Left renal cortex interstitium (tissue), 4 donors: ENCODE results near the gene GAPVD1. TPM values are rescaled to one million over a fixed set of nuclear protein-coding genes. Genes with fewer than 3 reads are reported as not detected.
"Not testable (repeated sequence)": the region's sequence is repeated elsewhere in the genome, so short reads cannot be mapped to it uniquely, and the experiment has no call there.

Experiments
- DNase-seq, 4 donors: peaks; one replicate each; pipeline ENCODE4 v3.0.0-alpha.2; 2013; ENCODE audit warnings: low read depth in 4 of 4, low spot score in 2 of 4, missing footprints in 1 of 4
- polyA plus RNA-seq, 4 donors: library from polyadenylated mRNA; unstranded; fragments of 120-200 nt; gene quantifications; one replicate each; pipeline ENCODE4 v1.2.1, GENCODE V29; 2013; ENCODE audit not compliant: insufficient read length in 4 of 4

Gene GAPVD1
- polyA plus RNA-seq, 4 donors, result 23.2 to 38.2 (median 31.7) TPM

DNA sequence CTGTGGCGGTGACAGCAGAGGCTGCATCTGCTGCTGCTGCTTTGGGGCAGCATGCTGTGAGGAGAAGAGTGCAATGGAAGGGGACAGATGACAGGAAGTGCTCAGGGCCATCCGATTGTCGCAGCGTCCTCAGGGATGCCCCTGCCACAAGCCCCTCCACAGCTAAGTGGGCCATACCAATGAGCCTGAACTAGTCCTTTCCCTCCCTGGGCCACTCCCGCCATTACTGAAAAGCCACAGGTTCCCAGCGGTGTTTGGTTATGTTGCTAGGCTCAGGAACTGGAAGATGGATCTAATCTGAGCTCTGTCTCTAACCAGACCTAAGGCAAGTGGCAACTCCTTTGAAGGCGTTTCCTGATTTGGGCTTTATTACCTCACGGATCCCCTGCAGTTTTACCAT, 109.2 kb downstream of the GAPVD1 start:
- DNase-seq, result no peak

DNA sequence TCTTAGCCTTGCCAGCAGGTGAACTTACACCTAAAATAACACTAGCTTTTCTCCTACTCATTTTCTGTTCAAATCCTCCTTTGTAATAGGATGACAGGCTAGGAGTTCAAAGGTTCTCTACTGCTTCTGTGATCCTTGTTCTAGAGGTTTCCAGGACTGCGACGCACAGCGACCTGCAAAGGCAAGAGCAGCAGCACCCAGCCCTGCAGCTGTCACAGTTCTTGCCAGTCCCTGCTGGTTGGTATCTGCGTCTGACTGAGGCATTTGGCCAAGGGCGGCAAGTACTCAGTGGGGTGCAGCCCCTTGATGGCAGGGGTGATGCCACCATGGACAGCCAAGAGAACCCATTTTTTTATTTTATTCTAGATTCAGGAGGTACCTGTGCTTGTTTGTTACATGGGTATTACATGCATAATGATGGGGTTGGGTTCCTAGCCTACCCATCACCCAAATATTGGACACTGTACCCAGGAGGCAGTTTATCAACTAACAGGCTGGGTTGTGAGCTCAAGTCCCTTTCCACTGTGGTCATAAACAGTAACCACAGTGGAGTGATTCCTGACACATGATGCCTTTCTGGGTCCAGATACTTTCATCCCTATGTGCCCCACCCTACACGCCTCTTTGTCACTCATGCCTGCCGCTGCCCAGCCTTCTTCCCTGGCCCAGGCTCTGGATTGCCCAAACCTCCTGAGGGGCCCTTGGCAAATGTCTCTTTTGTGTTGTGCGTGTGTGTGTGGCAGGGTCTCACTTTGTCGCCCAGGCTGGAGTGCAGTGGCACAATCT, 111.0 kb downstream of the GAPVD1 start:
- DNase-seq, result no peak

DNA sequence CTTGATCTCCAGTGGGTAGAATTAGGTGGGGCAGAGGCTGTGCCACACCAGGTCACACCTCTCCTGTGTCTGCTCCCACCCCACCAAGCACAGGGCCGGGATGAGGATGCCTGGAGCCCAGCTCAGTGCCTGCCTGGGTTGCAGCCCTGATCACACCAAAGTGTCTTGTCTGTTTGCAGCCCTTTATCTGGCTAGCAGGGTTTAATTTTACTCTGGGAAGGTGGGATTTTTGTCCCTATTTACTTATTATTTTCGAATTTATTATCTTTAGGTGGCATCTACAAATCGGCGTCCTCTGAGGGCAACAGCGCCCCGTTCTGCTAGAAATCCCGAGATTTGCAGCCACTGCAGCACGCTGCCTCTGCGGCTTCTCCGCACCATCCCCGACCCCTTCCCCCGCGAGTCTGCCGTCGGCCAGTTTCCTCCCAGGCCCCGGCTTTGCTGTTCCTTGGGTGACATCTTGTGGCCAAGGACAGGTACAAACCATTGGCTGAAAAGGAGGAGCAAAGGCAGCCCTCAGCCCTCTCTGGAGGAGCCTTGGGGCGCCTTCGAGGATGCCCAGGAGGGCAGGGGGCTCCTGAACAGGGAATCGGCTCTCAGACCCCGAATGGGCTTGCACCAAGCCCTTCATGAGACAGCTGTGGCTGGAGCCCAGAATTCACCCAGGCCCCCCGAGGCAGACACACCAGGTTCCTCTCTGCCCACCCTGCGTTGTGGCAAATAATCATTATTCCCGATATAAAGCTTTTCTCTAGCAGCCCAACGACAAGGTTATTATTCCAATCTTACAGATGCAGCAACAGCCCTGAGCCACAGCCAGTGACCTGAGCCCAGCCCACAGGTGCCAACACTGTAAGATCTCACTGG, 113.0 kb downstream of the GAPVD1 start:
- peak; percentile 21 to 75 (median 59) for DNase-seq

DNA sequence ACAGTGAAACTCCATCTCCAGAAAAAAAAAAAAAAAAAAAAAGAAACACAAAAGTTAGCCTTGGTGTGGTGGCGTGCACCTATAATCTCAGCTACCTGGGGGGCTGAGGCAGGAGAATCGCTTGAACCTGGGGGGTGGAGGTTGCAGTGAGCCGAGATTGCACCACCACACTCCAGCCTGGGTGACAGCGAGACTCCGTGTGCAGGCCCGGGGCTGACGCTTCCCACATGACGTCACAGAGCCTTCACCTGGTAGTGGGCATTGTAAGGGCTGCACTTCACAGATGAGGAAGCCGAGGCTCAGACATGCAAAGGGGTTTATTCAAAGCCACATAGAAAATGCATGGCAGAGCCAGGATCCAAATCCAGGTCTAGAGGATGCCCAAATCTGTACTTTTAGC, 114.2 kb downstream of the GAPVD1 start:
- no peak for DNase-seq

DNA sequence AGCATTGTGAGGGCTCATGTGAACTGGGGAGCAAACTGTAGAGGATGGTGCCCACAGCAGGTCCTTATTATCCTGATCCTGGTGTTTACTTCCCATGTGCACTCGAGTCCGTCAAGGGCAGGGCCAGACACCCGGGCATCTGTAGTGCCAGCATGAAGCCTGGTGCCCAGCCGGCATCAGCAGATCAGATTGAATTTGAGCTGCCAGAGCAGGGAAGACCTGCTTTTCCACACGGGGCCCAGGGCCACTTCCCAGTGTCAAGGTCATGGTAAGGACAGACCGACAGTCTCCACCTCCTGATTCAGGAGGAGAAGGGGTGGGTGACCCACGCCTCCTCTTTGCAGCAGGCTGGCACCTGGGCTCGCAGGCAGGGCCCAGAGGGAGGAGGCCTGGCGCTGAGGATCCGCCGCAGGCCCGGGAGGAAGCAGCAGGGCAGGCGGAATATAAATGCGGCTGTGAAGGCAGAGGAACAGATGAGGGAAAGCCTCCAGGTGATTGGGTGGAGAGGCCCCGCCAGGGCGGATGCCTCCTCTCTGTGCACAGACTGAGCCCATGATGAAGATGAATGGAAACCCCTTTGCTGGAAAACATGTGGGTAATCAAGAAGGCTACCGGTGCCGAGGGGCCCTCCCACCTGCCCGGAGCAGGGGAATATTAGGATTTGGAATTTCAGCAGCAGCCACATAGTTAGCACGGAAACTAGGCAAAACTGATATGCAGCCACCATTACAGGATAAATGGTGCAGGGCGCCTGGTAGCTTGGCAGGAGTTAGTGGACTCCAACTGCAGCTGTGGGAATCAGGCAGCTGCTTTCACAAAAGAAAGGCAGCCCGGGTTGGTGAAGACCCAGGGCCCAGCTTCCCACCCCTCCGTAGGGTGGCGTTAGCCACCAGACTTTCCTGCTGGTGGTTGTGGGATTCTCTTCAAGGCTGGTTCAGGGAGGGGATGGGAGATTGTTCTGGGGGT, 114.9 kb downstream of the GAPVD1 start:
- DNase-seq, result no peak

DNA sequence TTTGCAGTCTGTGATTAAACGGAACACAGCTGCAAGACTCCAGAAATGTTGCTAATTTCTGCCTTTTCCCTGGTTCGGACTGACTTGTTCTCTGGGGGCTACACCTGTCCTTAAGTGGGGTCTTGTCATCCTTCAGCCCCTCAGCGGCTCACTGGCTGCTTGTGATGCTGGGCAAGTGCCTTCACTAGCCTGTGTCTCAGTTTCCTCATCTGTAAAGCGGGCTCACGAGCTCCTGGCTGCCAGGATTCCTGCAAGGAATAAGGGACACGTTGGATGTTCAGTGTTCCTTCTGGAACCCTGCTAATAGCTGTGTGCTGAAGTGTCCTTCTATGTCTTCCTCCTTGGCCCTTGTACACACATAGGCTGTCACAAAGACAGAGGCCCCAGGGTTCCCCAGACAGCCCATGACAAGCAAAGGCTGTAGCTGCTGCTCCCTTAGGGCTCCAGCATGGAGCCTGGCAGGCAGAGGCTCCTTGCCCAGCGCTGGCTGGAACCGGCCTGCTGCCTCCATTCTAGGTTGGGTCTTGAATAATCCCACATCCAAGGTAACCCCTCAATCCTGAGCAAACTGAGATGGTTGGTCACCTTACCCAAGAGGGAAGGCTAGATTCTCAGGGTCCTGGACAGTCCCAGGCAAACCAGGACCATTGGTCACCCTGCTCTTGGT, 116.1 kb downstream of the GAPVD1 start:
- no peak for DNase-seq

DNA sequence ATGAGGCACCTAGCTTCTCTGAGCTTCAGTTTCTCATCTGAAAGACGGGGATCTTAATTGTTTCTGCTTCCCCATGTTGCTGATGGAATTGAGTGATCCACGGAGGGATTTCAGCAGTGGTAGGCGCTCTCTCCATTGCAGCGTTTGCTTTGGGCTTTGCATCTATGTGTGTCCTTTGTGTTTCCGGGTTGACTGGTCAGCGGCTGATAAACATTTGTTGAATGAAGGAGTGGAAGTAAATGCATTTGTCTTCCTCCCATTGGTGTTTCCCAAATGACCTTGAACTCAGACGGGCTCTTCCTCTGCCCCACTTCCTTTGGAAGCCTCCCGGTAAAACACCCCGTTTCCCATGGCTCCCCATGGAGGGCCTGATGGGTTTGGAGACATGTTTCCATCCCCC, 117.2 kb downstream of the GAPVD1 start:
- no peak for DNase-seq

DNA sequence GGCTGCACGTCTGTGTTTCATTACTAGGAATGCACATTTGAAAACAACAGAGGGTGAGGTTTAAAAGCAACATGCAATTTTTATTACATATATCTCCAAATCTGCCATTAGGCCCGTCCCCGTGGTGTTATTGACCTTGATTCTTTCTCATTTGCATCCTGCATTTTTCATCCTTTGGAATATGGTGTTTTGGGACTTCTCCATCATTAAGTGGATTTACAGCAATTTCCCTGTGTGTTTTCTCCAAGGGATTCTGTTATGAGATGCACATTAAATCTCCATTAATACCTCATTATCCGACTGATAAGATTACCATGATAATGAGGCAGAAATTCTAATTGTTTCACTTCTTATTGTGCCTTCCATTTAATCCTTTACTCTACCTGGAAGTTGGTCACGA, 117.6 kb downstream of the GAPVD1 start:
- DNase-seq, result no peak

DNA sequence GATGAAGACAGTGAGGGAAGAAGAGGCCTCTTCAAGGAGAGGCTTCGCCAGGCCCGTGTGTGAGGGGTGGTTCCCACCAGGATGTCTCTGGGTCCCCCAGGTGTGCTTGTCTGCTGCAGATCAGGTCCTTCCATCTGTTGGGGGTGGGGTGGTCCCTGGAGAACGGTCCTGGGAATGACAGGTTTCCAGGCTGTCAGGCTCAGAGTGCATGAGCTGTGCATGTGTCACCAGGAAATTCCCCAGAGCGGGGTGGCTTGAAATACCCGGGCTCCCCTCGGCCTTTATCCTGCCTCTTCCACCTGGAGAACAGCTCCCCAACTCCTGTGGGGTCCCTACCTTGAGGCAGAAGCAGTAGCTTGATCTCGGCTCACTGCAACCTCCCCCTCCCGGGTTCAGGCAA, 118.8 kb downstream of the GAPVD1 start:
- DNase-seq, result no peak

DNA sequence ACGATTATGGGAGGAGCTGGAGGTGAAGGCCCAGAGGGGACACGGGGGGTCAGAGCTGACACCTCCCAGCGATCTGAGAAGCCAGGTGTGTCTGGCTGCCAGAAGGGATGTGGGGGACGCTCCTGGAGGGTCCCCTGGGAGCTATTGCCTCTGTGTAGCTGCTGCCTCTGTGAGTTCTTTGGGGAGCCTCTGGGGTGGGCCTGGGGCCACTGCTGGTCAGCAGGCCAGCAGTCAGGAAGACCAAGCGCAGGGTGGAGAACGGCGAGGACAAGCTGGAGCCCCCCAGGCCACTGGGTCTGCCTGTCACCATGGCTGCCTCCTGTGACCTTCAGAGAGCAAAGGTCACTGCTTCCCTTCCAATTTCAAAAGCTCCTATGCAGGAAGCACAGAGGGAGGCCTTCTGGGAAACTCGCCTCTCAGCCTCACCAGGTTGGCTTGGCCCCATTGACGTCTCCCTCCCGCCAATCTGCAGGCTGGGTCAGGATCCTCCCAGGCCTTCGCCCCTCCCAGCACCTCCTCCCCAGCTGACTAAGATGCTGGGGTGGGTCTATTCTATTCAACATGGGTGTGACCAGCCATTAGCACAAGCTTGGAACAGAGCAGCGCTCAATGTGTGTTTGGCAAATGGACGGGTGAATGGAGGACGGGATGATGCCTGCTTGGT, 126.4 kb downstream of the GAPVD1 start:
- no peak for DNase-seq

DNA sequence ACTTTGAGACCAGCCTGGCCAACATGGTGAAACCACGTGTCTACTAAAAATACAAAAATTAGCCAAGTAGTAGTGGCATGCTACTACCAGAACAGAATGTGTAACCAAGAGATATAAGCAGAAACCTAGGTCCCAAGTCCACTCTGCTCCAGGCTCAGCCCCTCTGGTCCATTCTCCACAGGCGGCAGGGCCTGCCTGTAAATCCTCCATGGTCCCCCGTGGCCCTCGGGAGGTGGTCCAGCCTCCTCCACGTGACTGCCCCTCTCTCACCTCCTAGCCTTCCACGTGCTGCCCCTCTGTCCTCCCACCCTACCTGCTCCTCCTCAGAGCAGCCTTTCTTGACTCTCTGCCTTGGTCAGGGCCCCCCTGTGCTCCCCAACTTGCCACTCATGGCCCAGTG, 127.4 kb downstream of the GAPVD1 start:
- no peak for DNase-seq

DNA sequence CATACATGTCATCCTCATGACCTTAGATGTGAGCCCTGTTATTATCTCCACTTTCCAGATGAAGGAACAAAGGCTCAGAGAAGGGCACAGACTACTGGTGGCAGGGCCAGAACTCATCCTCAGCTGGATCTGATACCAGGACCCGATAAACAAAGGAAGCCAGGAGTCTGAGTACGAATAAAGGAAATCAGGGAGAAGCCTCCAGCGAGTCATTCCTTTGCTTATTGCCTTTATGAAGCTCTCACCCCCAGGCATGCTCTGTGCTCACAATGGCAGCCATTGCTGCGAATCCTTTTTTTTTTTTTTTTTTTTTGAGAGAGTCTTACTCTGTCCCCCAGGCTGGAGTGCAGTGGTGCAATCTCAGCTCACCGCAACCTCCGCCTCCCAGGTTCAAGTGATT, 130.1 kb downstream of the GAPVD1 start:
- no peak for DNase-seq

DNA sequence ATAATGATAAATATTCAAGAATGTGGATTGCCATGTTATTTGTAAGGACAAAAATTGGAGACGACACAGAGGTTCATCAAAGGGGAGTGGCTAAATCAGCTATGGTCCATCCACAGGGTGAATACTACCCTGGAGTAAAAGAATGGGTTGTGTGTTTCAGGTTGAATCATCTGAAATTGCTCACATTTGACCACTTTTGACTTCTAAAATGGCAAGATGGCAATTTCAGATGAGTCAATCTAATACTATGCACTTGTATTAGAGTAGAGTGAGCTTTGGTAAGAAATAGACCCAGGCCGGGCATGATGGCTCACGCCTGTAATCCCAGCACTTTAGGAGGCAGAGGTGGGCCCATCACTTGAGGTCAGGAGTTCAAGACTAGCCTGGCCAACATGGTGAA, 131.8 kb downstream of the GAPVD1 start:
- DNase-seq, result no peak

DNA sequence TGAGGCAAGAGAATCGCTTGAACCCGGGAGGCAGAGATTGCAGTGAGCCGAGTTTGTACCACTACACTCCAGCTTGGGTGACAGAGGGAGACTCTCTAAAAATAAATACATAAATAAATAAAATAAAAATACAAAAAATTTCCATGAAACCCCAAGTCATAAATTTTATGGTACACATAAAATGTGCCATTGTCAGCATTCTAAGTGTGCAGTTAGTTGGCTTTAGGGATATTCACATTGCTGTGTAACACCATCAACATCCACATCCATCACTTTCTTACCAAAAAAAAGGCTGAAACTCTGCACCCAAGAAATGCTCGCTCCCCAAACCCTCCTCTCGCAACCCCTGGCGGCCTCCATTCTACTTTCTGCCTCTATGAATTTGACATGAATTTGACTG, 135.2 kb downstream of the GAPVD1 start:
- no peak for DNase-seq

DNA sequence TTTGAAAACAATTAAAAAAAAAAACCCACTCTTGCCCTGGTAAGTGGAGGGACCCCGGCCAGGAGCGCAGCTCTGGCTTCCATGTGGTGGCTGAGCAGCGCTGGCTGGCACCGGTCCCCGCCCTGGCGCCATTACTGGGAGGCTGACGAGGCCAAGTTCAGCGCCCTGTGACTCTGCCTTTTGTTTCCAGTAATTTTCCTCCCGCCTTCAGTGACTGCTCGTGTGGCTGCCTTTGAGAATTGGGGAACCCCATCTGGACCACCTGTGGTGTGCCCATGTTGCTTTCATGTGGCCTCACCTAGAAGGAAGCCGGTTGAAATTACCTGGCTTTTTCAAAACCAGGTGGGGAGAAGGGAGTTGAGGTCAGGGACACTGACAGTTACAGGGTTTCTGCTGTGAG, 136.1 kb downstream of the GAPVD1 start:
- no peak for DNase-seq

DNA sequence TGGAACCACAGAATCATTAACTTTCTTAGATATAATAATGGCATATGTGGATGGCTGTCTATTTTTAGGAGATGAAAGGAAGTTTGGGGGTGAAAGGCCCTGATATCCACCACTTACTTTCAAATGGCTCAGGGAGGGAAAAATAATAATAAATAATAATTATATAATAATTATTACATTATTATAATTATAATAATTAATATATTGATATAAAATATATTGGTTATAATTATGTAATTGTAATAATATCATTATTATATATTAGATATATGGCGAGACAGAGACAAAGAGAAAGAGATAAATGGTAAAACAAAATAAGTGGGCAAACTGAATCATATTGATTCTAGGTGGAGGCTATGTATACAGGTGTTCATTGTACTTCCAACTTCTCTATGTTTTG, 136.6 kb downstream of the GAPVD1 start:
- DNase-seq, result no peak

DNA sequence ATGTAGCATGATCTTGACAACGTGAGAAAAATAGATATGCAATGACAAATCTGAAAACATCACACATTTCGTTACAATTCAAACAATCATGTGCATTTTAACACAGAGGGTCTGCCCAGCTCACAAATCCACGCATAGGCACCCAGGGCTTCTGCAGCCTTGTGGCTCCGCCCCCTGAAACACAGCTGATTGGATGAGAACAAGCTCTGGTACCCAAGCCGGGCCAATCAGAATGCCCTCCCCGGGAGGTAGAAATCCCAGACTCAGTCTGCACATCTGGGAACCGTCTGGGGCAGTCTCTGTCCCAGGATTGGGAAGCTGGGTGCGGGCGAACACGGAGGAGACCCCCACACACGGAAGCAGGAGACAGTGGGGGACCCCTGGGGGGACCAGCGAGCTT, 137.5 kb downstream of the GAPVD1 start:
- DNase-seq, result no peak

DNA sequence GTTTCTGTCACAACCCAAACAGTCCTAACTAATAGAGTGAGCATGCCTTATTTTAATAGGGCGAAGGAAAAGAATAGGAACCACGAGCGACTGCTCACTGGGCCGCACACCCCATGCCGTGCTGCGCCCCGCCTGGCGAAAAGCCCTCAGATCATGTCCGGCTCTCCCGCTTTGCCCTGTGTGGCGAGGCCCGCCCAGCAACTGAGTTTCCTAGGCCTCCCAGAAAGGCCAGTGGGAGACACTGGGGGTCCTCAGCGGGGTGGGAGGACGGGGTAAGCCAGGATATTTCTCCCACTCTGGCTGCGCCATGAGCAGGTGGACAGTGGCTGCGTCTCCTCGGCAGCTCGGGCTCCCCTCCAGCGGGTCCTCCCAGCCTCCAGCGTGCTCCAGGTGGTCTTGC, 138.0 kb downstream of the GAPVD1 start:
- no peak for DNase-seq

DNA sequence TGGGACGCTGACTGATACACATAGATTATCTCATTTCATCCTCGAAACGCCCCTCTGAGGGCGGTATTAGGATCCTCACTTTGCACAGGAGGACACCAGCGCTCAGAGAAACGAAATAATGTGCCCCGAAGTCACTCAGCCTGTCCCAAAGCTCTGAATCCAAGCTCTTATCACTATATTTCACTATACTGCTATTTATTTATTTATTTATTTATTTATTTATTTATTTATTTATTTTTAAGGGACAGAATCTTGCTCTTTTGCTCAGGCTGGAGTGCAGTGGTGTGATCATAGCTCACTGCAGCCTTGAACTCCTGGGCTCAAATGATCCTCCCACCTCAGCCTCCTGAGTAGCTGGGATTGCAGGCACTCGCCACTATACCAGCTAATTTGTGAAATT, 138.6 kb downstream of the GAPVD1 start:
- not testable (repeated sequence) for DNase-seq
